Sigmoid colon (tissue), 3 donors: Measurements from ENCODE around the gene PRR3.

Experiments
- POLR2A ChIP-seq, 2 donors: fragments of 450-650 bp; IDR thresholded peaks; one replicate each; pipeline ENCODE4 v1.6.1; 2016; ENCODE audit warnings: antibody characterized with exemption in 2 of 2, mild to moderate bottlenecking in 2 of 2, moderate library complexity in 2 of 2
- TF ChIP-seq, protein P1 (sequence below), 4 experiments: fragments of 450-650 bp in 3 of 4; fragments of 200-600 bp in 1 of 4; IDR thresholded peaks; one replicate each; pipeline ENCODE4 v1.5.1; 2016 to 2019; ENCODE audit warnings: antibody characterized with exemption in 4 of 4, mild to moderate bottlenecking in 3 of 4, moderate library complexity in 2 of 4

DNA sequence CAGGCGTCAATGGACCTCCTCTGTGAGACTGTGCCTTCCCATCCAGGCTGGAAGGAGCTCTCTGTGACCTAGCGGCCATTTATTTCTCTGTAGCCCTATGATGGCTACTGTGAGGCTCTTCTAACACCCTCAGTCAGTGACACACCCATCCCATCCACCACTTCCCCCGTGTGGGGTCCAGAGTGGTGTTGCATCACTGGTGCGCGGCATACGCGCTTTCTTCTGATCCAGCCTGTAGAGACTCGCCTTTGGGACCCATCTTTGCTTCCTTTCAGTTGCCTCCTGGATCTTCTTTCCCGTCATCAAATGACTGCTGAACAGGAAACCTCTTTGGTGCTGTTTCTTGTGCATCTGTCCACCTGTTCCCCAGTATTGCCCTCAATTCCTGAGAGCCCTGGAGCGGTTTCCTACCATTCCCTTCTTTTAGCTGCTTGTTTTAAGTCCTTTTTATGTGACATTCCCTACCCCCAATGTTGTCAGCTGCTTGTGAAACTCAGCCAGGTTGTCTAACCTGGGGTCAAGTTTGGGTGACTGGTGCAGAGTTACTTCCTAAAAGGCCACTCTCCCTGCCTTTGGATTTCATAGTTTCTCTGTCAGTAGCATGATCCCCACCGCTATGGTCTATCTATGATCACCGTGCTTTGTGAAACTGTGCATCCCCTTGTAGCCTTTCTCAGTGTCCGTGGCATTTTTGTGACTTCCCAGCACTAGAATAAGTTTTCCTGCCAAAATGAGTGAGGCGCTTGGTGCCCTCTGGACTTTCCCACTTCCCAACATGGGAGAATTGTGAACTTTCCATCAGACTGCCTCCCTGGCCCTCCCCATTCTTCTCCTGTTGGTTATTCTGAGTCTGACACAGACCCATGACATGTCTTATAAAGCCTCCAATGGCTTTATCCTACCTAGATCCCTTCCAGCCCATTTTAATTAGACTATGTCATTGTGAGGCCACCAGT, 5.7 kb downstream of the PRR3 start:
- TF ChIP-seq, protein P1, sequence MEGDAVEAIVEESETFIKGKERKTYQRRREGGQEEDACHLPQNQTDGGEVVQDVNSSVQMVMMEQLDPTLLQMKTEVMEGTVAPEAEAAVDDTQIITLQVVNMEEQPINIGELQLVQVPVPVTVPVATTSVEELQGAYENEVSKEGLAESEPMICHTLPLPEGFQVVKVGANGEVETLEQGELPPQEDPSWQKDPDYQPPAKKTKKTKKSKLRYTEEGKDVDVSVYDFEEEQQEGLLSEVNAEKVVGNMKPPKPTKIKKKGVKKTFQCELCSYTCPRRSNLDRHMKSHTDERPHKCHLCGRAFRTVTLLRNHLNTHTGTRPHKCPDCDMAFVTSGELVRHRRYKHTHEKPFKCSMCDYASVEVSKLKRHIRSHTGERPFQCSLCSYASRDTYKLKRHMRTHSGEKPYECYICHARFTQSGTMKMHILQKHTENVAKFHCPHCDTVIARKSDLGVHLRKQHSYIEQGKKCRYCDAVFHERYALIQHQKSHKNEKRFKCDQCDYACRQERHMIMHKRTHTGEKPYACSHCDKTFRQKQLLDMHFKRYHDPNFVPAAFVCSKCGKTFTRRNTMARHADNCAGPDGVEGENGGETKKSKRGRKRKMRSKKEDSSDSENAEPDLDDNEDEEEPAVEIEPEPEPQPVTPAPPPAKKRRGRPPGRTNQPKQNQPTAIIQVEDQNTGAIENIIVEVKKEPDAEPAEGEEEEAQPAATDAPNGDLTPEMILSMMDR (IDR thresholded peaks at IDR 0.05): no peak
- no peak for TF ChIP-seq POLR2A (IDR thresholded peaks at IDR 0.05)
